H9 (cell line): ENCODE measurements around the gene CEBPE. TPM values are rescaled to one million over a fixed set of nuclear protein-coding genes. Genes with fewer than 3 reads are reported as not detected.

Experiments
- DNase-seq: peaks from one replicate; pipeline ENCODE4 v3.0.0-alpha.2; 2017
- H2AFZ ChIP-seq: one replicate; pipeline ENCODE4 v1.6.1; 2013; ENCODE audit warnings: mild to moderate bottlenecking, low read length, control low read depth, moderate library complexity
- H2AK5ac ChIP-seq: 2 replicates; pipeline ENCODE4 v1.6.1; 2013; ENCODE audit warnings: low read length, control low read depth, mixed read lengths; ENCODE audit not compliant: insufficient read length
- H2BK120ac ChIP-seq: one replicate; pipeline ENCODE4 v1.6.1; 2013; ENCODE audit warnings: low read depth, mild to moderate bottlenecking, low read length, control low read depth, inconsistent platforms; ENCODE audit not compliant: poor library complexity, severe bottlenecking
- H2BK12ac ChIP-seq: 2 replicates; pipeline ENCODE4 v1.6.1; 2013; ENCODE audit warnings: low read length, control low read depth, mixed read lengths, low read depth; ENCODE audit not compliant: insufficient read length
- H2BK15ac ChIP-seq: 2 replicates; pipeline ENCODE4 v1.6.1; 2013; ENCODE audit warnings: low read depth, low read length, control low read depth
- H2BK20ac ChIP-seq: one replicate; pipeline ENCODE4 v1.6.1; 2013; ENCODE audit warnings: low read depth, mild to moderate bottlenecking, low read length, control low read depth, inconsistent platforms; ENCODE audit not compliant: poor library complexity, severe bottlenecking
- H2BK5ac ChIP-seq: 2 replicates; pipeline ENCODE4 v1.6.1; 2013; ENCODE audit warnings: low read length, control low read depth, mixed read lengths; ENCODE audit not compliant: insufficient read length
- H3K14ac ChIP-seq: 2 replicates; pipeline ENCODE4 v1.6.1; 2013; ENCODE audit warnings: low read length, control low read depth; ENCODE audit not compliant: insufficient read depth
- H3K18ac ChIP-seq: 2 replicates; pipeline ENCODE4 v1.6.1; 2013; ENCODE audit warnings: low read depth, mild to moderate bottlenecking, mixed read lengths, low read length, control low read depth; ENCODE audit not compliant: insufficient read length
- H3K23ac ChIP-seq: 2 replicates; pipeline ENCODE4 v1.6.1; 2013; ENCODE audit warnings: low read length, control low read depth, mixed read lengths, low read depth; ENCODE audit not compliant: insufficient read length
- H3K23me2 ChIP-seq: 2 replicates; pipeline ENCODE4 v1.6.1; 2013; ENCODE audit warnings: low read depth, mild to moderate bottlenecking, mixed read lengths, low read length, control low read depth; ENCODE audit not compliant: insufficient read length, poor library complexity, severe bottlenecking
- H3K27ac ChIP-seq: 2 replicates; pipeline ENCODE4 v1.5.1; 2013; ENCODE audit warnings: low read length, control low read depth, mixed read lengths, low read depth; ENCODE audit not compliant: insufficient read length
- H3K27me3 ChIP-seq: 2 replicates; pipeline ENCODE4 v1.6.1; 2013; ENCODE audit warnings: low read length, control low read depth, inconsistent platforms; ENCODE audit not compliant: insufficient read depth
- H3K4ac ChIP-seq: 2 replicates; pipeline ENCODE4 v1.6.1; 2013; ENCODE audit warnings: low read depth, mild to moderate bottlenecking, control low read depth, inconsistent platforms, low read length, moderate library complexity
- H3K4me1 ChIP-seq: 2 replicates; pipeline ENCODE4 v1.6.1; 2013; ENCODE audit warnings: low read length, control low read depth, inconsistent platforms; ENCODE audit not compliant: insufficient read depth
- H3K4me2 ChIP-seq: 2 replicates; pipeline ENCODE4 v1.6.1; 2013; ENCODE audit warnings: low read length, control low read depth, mixed read lengths; ENCODE audit not compliant: insufficient read length, insufficient read depth
- H3K56ac ChIP-seq: 2 replicates; pipeline ENCODE4 v1.6.1; 2013; ENCODE audit warnings: low read depth, mild to moderate bottlenecking, mixed read lengths, low read length, control low read depth; ENCODE audit not compliant: insufficient read length
- H3K79me1 ChIP-seq: 2 replicates; pipeline ENCODE4 v1.6.1; 2013; ENCODE audit warnings: low read depth, mild to moderate bottlenecking, moderate library complexity, low read length, control low read depth, inconsistent platforms; ENCODE audit not compliant: insufficient read depth, poor library complexity, severe bottlenecking
- H3K79me2 ChIP-seq: 2 replicates; pipeline ENCODE4 v1.6.1; 2013; ENCODE audit warnings: low read length, control low read depth, inconsistent platforms; ENCODE audit not compliant: insufficient read depth
- H3K9ac ChIP-seq: 2 replicates; pipeline ENCODE4 v1.6.1; 2013; ENCODE audit warnings: low read length, control low read depth, mixed read lengths; ENCODE audit not compliant: insufficient read length; ENCODE audit errors: extremely low read depth
- H3K9me3 ChIP-seq: one replicate; pipeline ENCODE4 v1.6.1; 2013; ENCODE audit warnings: low read depth, low read length, inconsistent platforms; ENCODE audit not compliant: control insufficient read depth
- H3T11ph ChIP-seq: one replicate; pipeline ENCODE4 v1.6.1; 2013; ENCODE audit warnings: mild to moderate bottlenecking, low read length, control low read depth, inconsistent platforms
- H4K20me1 ChIP-seq: one replicate; pipeline ENCODE4 v1.6.1; 2013; ENCODE audit not compliant: control insufficient read depth, insufficient read length, insufficient read depth
- H4K5ac ChIP-seq: 2 replicates; pipeline ENCODE4 v1.6.1; 2013; ENCODE audit warnings: low read depth, mild to moderate bottlenecking, mixed read lengths, low read length, control low read depth; ENCODE audit not compliant: insufficient read length
- H4K8ac ChIP-seq: replicated peaks from 2 replicates; pipeline ENCODE4 v1.6.1; 2013; ENCODE audit warnings: low read length, control low read depth, mixed read lengths, low read depth; ENCODE audit not compliant: insufficient read length
- H4K91ac ChIP-seq: 2 replicates; pipeline ENCODE4 v1.6.1; 2013; ENCODE audit warnings: low read depth, mild to moderate bottlenecking, moderate library complexity, mixed read lengths, low read length, control low read depth; ENCODE audit not compliant: insufficient read length
- H3K27ac Mint-ChIP-seq, 3 experiments: 2 replicates in 2 of 3; 3 replicates in 1 of 3; pipeline ENCODE4 v1.8.0; 2020 to 2021; ENCODE audit warnings: mixed read lengths in 3 of 3, mild to moderate bottlenecking in 1 of 3, moderate library complexity in 1 of 3
- H3K27me3 Mint-ChIP-seq: 2 replicates; pipeline ENCODE4 v1.8.0; 2021; ENCODE audit warnings: low read depth, mild to moderate bottlenecking, moderate library complexity, mixed read lengths
- H3K36me3 Mint-ChIP-seq, 3 experiments: 2 replicates in 2 of 3; 3 replicates in 1 of 3; pipeline ENCODE4 v1.8.0; 2020 to 2021; ENCODE audit warnings: low read depth in 3 of 3, mixed read lengths in 3 of 3; ENCODE audit not compliant: insufficient read depth in 1 of 3
- H3K4me1 Mint-ChIP-seq, 2 experiments: 2 replicates each; pipeline ENCODE4 v1.8.0; 2020; ENCODE audit warnings: mixed read lengths in 2 of 2
- H3K4me3 Mint-ChIP-seq, 2 experiments: 2 replicates in 1 of 2; 3 replicates in 1 of 2; pipeline ENCODE4 v1.8.0; 2020 to 2021; ENCODE audit warnings: mild to moderate bottlenecking in 2 of 2, mixed read lengths in 2 of 2, moderate library complexity in 1 of 2
- H3K9me3 Mint-ChIP-seq, 2 experiments: 2 replicates in 1 of 2; 3 replicates in 1 of 2; pipeline ENCODE4 v1.8.0; 2020; ENCODE audit warnings: mild to moderate bottlenecking in 2 of 2, mixed read lengths in 2 of 2, moderate library complexity in 1 of 2
- CTCF ChIP-seq: fragments of 200-600 bp; sonication (generic); conservative IDR thresholded peaks from 3 replicates; pipeline ENCODE4 v1.8.0; 2021; ENCODE audit warnings: antibody characterized with exemption, mild to moderate bottlenecking
- WGBS: extraction: QIAGEN DNeasy Blood & Tissue Kit; methylation state at CpG from one replicate; pipeline ENCODE4 v1.1.7; 2013; ENCODE audit warnings: missing lambda C conversion rate, low lambda C conversion rate, mixed read lengths; ENCODE audit not compliant: insufficient read length; ENCODE audit errors: extremely low coverage; 5-methylcytosine and 5-hydroxymethylcytosine counted together
- total RNA-seq: library from RNA; stranded (reverse); gene quantifications from 2 replicates; pipeline ENCODE4 v1.2.1, GENCODE V29; 2021

CEBPE gene
- total RNA-seq, 1 experiment from 2014 or later, result not detected

GRCh38 chr14:23130871-23131270, 11.8 kb upstream of the CEBPE start:
- no peak overlapping the region for H3K14ac ChIP-seq
- peaks cover 1% of the 10 kb centered on the region; the same call in 1 of the 2 replicates for H3K27me3 ChIP-seq
- WGBS, result no CpG with 5 or more reads among the region's 3 CpGs
- H3K4ac ChIP-seq, result no peak overlapping the region
- no peak overlapping the region for H3K9ac ChIP-seq
- no peak overlapping the region for H2BK12ac ChIP-seq
- no peaks in the 10 kb centered on the region; the same call in 1 of the 2 replicates for H3K4me1 ChIP-seq
- Mint-ChIP-seq H3K36me3 (peaks cover 36 to 57% (median 51%) of the 10 kb centered on the region in 3 experiments; a peak in 6 of 7 replicates), H3K4me3 (no peak overlapping the region), H3K27me3 (no peaks in the 10 kb centered on the region), H3K4me1 (peaks cover 3 to 6% of the 10 kb centered on the region in 2 experiments), H3K9me3 (no peaks in the 10 kb centered on the region), H3K27ac (no peak overlapping the region)
- no peak overlapping the region for H3K56ac ChIP-seq
- TF ChIP-seq CTCF, result no peak
- H2BK20ac ChIP-seq, result no peak overlapping the region
- H2BK120ac ChIP-seq, result no peak overlapping the region
- no peak overlapping the region for H4K8ac ChIP-seq
- no peak overlapping the region for H2AK5ac ChIP-seq
- H3K18ac ChIP-seq, result no peak overlapping the region
- H3K79me2 ChIP-seq, result no peaks in the 10 kb centered on the region
- H3K4me2 ChIP-seq, result no peak overlapping the region
- no peak overlapping the region for H2AFZ ChIP-seq
- H3K23me2 ChIP-seq, result no peaks in the 10 kb centered on the region
- no peaks in the 10 kb centered on the region for H4K20me1 ChIP-seq
- H4K5ac ChIP-seq, result no peak overlapping the region
- H3K23ac ChIP-seq, result no peak overlapping the region
- no peak overlapping the region for H2BK15ac ChIP-seq
- no peak overlapping the region for H2BK5ac ChIP-seq
- H3T11ph ChIP-seq, result no peak overlapping the region
- H3K27ac ChIP-seq, result no peak overlapping the region
- no peak for DNase-seq
- no peaks in the 10 kb centered on the region for H3K9me3 ChIP-seq
- no peak overlapping the region for H4K91ac ChIP-seq
- H3K79me1 ChIP-seq, result no peaks in the 10 kb centered on the region
